Neural cell (in vitro differentiated cells): ENCODE data around the gene ARHGAP30. TPM values are rescaled to one million over a fixed set of nuclear protein-coding genes. Genes with fewer than 3 reads are reported as not detected.

Experiments
- H2AFZ ChIP-seq: fragments of 200-600, 300-800 bp; sonication (generic), shearing (Covaris generic); 2 replicates; pipeline ENCODE4 v1.6.0; 2014; ENCODE audit warnings: low read depth, mild to moderate bottlenecking, antibody characterized with exemption, low read length, moderate library complexity
- H3F3A ChIP-seq: fragments of 200-600 bp; shearing (Covaris generic); 2 replicates; pipeline ENCODE4 v1.6.1; 2016; ENCODE audit warnings: mild to moderate bottlenecking, moderate library complexity, mixed read lengths, antibody characterized with exemption, low read length; ENCODE audit not compliant: insufficient read depth, poor library complexity, severe bottlenecking
- H3K27ac ChIP-seq: fragments of 200-600, 300-800 bp; sonication (generic), shearing (Covaris generic); 2 replicates; pipeline ENCODE4 v1.5.1; 2014; ENCODE audit warnings: mild to moderate bottlenecking, low read length, moderate library complexity
- H3K27me3 ChIP-seq: fragments of 300-800, 200-600 bp; sonication (generic), shearing (Covaris generic); 2 replicates; pipeline ENCODE4 v1.6.0; 2014; ENCODE audit warnings: mild to moderate bottlenecking, low read depth, low read length, moderate library complexity; ENCODE audit not compliant: insufficient read depth
- H3K36me3 ChIP-seq: fragments of 300-800, 200-600 bp; sonication (generic), shearing (Covaris generic); 2 replicates; pipeline ENCODE4 v1.5.1; 2014; ENCODE audit warnings: mild to moderate bottlenecking, antibody characterized with exemption, low read length, moderate library complexity; ENCODE audit not compliant: insufficient read depth
- H3K4me2 ChIP-seq: fragments of 300-800, 200-600 bp; sonication (generic), shearing (Covaris generic); 2 replicates; pipeline ENCODE4 v1.6.0; 2014; ENCODE audit warnings: mild to moderate bottlenecking, low read length
- H3K4me3 ChIP-seq: fragments of 300-800, 200-600 bp; sonication (generic), shearing (Covaris generic); 2 replicates; pipeline ENCODE4 v1.5.1; 2014; ENCODE audit warnings: mild to moderate bottlenecking, low read length, moderate library complexity
- H3K79me2 ChIP-seq: fragments of 200-600 bp; shearing (Covaris generic); replicated peaks from 2 replicates; pipeline ENCODE4 v1.6.0; 2014; ENCODE audit warnings: mild to moderate bottlenecking, low read length, moderate library complexity; ENCODE audit not compliant: insufficient read depth
- H3K9ac ChIP-seq: fragments of 300-800, 200-600 bp; sonication (generic), shearing (Covaris generic); 2 replicates; pipeline ENCODE4 v1.6.1; 2016; ENCODE audit warnings: mild to moderate bottlenecking, low read length, mixed read lengths
- H3K9me2 ChIP-seq: fragments of 200-600 bp; shearing (Covaris generic); 2 replicates; pipeline ENCODE4 v1.6.1; 2016; ENCODE audit warnings: mild to moderate bottlenecking, low read length, mixed read lengths; ENCODE audit not compliant: insufficient read depth
- H3K9me3 ChIP-seq: fragments of 200-600, 300-800 bp; sonication (generic), shearing (Covaris generic); 2 replicates; pipeline ENCODE4 v1.6.1; 2016; ENCODE audit warnings: mild to moderate bottlenecking, mixed run types, low read length, moderate library complexity, mixed read lengths
- H4K20me1 ChIP-seq: fragments of 200-600 bp; shearing (Covaris generic); 2 replicates; pipeline ENCODE4 v1.6.1; 2016; ENCODE audit warnings: mild to moderate bottlenecking, mixed run types; ENCODE audit not compliant: insufficient read depth
- CTCF ChIP-seq: fragments of 450-650 bp; IDR thresholded peaks from 2 replicates; pipeline ENCODE4 v1.5.1; 2014; ENCODE audit warnings: antibody characterized with exemption, mild to moderate bottlenecking, moderate library complexity; ENCODE audit not compliant: poor library complexity, severe bottlenecking
- EP300 ChIP-seq: fragments of 450-650 bp; conservative IDR thresholded peaks from 2 replicates; pipeline ENCODE4 v1.6.1; 2014; ENCODE audit warnings: antibody characterized with exemption, mild to moderate bottlenecking, moderate library complexity; ENCODE audit not compliant: poor library complexity, severe bottlenecking
- EZH2 ChIP-seq: fragments of 200-600, 300-800 bp; shearing (Covaris generic), sonication (generic); IDR thresholded peaks from 2 replicates; pipeline ENCODE4 v1.6.1; 2014; ENCODE audit warnings: antibody characterized with exemption, low read length, borderline replicate concordance, mild to moderate bottlenecking; ENCODE audit not compliant: insufficient read depth, poor library complexity, severe bottlenecking
- MXI1 ChIP-seq: fragments of 450-650 bp; conservative IDR thresholded peaks from 2 replicates; pipeline ENCODE4 v1.6.1; 2014; ENCODE audit warnings: antibody characterized with exemption, mild to moderate bottlenecking; ENCODE audit not compliant: poor library complexity, severe bottlenecking
- POLR2AphosphoS5 ChIP-seq: IDR thresholded peaks from 2 replicates; pipeline ENCODE4 v1.6.1; 2012
- RAD21 ChIP-seq: fragments of 450-650 bp; conservative IDR thresholded peaks from 2 replicates; pipeline ENCODE4 v1.6.1; 2014; ENCODE audit warnings: antibody characterized with exemption, mild to moderate bottlenecking, moderate library complexity
- SMC3 ChIP-seq: fragments of 450-650 bp; conservative IDR thresholded peaks from 2 replicates; pipeline ENCODE4 v1.6.1; 2014; ENCODE audit warnings: antibody characterized with exemption, mild to moderate bottlenecking, moderate library complexity; ENCODE audit not compliant: poor library complexity
- TAF1 ChIP-seq: IDR thresholded peaks from 2 replicates; pipeline ENCODE4 v1.6.1; 2012; ENCODE audit warnings: low read depth
- polyA plus RNA-seq: library from polyadenylated mRNA; depleted of rRNA; stranded (reverse); fragments of >200 nt; gene quantifications from 2 replicates; pipeline ENCODE4 v1.2.3, GENCODE V29; 2014
- TF ChIP-seq, protein P1 (sequence below): IDR thresholded peaks from 2 replicates; pipeline ENCODE4 v1.6.1; 2012; ENCODE audit warnings: borderline replicate concordance

Gene ARHGAP30
- polyA plus RNA-seq, 1 donor from 2014 or later = not detected

DNA sequence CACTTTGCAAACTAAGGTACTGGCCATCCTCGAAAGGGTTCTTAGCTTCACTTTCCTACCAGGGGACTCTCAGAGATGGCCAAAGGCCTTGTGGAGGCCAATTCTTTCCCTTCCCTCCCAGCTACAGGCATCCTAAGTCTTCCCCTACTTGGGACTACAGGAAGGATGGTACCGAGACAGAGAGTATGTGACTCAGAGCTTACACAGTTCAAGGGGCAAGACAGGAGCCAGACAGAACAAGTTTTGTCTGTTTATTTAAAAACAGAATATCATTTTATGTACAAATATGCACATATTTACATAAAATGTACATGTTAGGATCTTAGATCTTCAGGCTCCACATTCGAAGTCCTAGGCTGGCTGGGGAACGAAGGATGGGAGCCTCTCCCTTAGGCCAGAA, 1.1 kb upstream of the ARHGAP30 start:
- Histone ChIP-seq H3K9me3 (no peaks in the 10 kb centered on the region), H3K36me3 (no peaks in the 10 kb centered on the region), H3K27me3 (no peaks in the 10 kb centered on the region), H3K9ac (no peak overlapping the region), H3K27ac (no peak overlapping the region), H2AFZ (no peak overlapping the region), H3F3A (no peaks in the 10 kb centered on the region), H3K79me2 (no peaks in the 10 kb centered on the region), H3K4me3 (no peak overlapping the region), H3K9me2 (no peaks in the 10 kb centered on the region), H4K20me1 (no peaks in the 10 kb centered on the region), H3K4me2 (no peak overlapping the region)
- TF ChIP-seq TAF1 (no peak), RAD21 (no peak), POLR2AphosphoS5 (no peak)

DNA sequence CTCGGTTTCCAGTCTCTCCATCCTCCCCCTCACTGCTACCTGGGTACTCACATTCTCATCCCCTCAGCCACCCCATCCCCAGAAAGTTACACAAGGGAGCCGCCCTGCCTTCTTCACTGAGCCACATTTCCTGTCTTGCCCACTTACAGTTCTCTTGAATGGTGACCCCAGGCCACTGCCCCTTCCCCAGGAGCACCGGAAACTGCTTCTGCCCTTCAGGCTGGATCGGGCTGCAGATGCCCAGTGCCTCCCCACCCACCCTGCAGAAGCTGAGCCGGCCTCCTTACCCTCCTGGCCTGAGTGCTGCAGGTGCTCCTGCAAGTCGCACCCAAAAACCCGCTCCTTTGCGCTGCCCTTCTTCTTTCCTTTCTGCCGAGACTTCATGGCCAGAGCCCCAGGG, 450 bp downstream of the ARHGAP30 start:
- TF ChIP-seq RAD21 (no peak), SMC3 (no peak), MXI1 (no peak), EZH2 (no peak), POLR2AphosphoS5 (no peak), CTCF (no peak), EP300 (no peak), TAF1 (no peak)
- TF ChIP-seq, protein P1, sequence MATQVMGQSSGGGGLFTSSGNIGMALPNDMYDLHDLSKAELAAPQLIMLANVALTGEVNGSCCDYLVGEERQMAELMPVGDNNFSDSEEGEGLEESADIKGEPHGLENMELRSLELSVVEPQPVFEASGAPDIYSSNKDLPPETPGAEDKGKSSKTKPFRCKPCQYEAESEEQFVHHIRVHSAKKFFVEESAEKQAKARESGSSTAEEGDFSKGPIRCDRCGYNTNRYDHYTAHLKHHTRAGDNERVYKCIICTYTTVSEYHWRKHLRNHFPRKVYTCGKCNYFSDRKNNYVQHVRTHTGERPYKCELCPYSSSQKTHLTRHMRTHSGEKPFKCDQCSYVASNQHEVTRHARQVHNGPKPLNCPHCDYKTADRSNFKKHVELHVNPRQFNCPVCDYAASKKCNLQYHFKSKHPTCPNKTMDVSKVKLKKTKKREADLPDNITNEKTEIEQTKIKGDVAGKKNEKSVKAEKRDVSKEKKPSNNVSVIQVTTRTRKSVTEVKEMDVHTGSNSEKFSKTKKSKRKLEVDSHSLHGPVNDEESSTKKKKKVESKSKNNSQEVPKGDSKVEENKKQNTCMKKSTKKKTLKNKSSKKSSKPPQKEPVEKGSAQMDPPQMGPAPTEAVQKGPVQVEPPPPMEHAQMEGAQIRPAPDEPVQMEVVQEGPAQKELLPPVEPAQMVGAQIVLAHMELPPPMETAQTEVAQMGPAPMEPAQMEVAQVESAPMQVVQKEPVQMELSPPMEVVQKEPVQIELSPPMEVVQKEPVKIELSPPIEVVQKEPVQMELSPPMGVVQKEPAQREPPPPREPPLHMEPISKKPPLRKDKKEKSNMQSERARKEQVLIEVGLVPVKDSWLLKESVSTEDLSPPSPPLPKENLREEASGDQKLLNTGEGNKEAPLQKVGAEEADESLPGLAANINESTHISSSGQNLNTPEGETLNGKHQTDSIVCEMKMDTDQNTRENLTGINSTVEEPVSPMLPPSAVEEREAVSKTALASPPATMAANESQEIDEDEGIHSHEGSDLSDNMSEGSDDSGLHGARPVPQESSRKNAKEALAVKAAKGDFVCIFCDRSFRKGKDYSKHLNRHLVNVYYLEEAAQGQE = no peak
- Histone ChIP-seq H3K4me3 (no peak overlapping the region), H3K36me3 (no peaks in the 10 kb centered on the region), H4K20me1 (no peaks in the 10 kb centered on the region), H3K9me2 (no peaks in the 10 kb centered on the region), H3K79me2 (no peaks in the 10 kb centered on the region), H3K4me2 (no peak overlapping the region), H3K9me3 (no peaks in the 10 kb centered on the region), H3K9ac (no peak overlapping the region), H3F3A (no peaks in the 10 kb centered on the region), H3K27me3 (no peaks in the 10 kb centered on the region), H2AFZ (no peak overlapping the region), H3K27ac (no peak overlapping the region)
